HG03103 (cell line): ENCODE data around the gene TMEM213.

Experiments
- ATAC-seq: cut with Tn5 transposase; IDR thresholded peaks from one replicate; pipeline ENCODE4 v1.9.1; 2021; ENCODE audit warnings: low read depth; ENCODE audit not compliant: unreplicated experiment

The TMEM213 gene

DNA sequence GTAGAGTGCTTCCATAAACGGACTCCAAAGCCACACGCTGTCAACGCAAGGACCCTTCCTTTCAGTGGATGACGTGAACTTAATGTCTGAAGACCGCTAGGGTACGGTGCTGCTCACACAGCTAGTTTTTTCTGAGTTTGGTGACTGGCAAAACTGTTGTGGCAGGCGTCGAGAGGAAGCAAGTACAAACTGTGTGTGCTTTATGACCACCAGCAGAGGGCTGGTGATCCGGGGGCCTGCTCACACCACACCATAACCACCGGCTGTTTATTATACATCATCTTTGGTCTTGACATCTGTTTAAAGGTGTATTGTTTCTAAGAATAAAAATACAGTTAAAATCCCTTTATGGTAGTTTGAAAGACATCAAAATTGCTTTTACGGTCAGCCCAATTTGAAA lies 37.3 kb downstream of the TMEM213 start:
- ATAC-seq: no peak

DNA sequence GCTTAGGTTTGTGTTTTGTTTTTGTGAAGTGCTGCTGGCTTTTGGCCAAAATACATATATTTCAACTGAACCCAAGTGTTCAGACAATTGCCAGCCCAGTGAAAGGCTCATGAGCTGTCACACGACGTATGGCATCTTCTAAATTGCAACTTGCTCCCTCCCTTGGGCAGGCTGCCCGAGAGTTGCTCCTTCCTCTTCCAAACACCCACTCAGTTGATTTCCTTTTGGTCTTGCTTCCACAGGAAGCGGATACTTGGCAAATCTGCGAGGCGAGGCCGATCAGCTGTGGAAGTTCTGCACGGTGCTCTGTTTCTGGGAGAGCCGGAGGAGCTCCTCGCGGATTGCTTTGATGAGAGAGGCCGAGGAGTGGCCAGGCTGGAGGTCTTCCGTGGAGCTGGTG lies 39.8 kb downstream of the TMEM213 start:
- no peak for ATAC-seq

DNA sequence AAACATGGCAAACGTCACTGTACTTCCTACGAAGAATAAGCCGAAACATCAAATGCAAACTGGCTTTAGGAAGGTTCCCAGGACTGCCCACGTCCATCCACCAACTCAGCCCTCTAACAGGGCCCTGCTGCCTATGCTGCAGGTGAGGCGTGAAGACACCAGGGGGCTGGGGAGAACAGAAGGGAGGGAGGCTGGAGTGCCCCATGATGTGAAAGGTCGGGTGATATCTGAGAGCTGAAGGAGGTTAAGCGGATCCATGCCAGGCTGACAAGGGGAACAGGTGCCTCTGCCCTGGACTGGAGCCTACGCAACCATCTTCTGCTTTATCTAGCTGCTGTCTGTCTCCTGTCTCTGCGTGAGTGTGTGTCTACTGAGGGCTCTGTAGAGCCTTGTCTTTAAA lies 40.4 kb downstream of the TMEM213 start:
- ATAC-seq: no peak

DNA sequence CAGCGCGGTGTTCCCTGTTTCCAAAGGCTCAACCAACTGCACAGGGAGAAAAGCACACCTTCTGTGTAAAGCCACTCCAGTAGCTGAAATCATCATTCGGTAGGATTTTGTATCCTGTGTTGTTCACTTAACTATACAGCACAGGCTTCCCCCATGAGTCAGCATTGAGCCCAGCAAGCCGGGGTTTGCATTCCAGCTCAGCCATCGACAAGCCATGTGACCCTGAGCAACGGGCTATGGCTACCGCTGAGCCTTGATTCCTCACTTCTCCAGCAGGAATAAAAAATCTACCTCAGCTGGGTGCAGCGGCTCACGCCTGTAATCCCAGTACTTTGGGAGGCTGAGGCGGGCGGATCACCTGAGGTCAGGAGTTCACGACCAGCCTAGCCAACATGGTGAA lies 44.3 kb downstream of the TMEM213 start:
- ATAC-seq: no peak

DNA sequence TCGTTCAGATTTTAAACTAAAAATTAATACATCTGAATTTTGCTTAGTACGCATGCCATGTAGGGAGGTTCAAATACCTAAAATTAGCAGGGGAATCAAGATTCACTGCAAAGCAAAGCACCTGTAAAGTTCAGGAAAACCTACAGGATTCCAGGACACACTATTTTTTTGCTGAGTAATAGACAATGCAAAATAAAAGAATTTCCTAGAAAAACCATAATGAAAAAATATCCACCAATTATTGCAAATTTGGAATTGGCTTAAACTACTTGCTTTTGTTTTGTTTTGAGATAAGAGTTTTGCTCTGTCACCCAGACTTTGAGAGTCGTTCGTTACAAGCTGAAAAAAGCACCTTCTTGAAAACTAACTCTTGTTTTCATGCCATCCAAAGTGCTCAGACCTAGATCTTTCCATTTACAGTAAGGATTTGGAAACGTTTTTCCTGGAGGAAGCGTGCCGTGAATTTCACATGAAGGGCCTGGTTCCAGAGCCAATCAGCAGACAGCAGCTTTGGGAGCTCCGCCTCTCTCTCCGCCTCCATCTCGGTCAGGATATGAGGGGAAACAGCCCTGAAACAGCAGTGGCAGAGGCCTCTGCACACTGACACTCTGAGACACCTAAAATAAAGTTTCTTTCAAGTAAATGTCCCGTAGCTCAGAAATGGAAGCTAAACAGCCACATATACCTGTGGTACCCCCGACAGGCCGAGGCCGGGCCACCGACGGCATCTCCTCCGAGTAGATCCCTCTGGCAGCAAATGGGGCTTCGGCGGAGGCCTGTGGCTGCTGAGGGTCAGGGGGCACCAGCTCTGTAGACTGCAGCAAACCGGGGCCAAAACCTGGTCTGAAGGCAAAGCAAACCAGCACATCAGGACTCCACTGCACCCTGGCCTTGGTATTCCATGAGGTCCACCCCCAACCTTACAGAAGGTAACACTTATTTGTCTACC lies 46.1 kb downstream of the TMEM213 start:
- ATAC-seq: no peak

DNA sequence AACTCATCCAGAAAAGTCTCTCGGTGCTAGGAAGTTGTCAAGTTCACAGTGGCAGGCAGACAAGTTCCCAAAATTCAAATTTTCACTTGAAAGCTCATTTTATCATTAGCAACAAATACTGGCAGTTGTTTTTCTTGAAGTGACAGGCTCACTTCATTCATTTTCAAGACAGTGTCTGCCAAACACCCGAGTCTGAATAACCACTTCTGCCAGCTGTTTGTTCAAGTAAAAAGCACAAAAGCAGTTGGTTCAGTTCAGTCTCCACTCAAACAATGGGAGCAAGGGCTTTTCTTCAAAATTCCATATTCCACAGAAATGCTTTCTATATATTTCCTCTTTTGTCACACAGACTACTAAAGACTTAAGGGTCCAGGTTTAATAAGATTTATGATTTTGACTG lies 47.9 kb downstream of the TMEM213 start:
- ATAC-seq: no peak

DNA sequence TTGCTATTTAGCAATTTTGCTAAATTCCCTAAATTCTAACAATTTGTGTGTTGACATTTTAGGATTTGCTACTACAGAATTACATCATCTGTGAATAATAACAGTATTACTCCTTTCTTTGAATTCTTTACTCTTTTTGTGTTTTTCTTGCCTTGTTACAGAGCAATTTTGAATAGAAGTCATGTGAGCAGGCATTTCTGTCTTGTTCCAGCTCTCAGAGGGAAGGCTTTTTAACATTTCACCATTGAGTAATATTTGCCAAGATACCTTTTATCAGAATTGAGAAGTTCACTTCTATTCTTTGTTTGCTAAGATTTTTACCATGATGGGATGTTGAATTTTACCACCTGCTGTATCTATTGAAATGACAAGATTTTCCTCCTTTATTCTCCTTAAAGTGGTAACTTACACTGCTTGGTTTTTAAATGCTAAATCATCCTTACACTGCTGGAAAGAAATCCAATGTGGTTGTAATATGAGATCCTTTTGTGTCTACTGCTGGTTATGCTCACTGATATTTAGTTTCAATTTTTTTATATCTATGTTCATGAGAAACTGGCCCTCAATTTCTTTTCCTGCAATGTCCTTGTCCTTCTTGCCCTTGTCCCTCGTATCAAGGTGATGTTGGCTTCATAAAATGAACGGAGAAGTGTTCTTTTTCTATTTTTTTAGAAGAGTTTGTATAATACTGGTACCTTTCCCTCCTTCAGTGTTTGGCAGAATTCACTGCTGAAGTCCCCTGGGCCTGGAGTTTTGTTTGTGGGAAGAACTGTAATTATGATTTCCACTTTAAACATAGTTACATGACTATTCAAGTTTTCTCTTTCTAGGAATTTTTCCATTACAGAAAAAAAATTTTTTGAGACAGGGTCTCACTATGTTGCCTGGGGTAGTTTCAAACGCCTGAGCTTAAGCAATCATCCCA lies 50.5 kb downstream of the TMEM213 start:
- ATAC-seq: no peak

DNA sequence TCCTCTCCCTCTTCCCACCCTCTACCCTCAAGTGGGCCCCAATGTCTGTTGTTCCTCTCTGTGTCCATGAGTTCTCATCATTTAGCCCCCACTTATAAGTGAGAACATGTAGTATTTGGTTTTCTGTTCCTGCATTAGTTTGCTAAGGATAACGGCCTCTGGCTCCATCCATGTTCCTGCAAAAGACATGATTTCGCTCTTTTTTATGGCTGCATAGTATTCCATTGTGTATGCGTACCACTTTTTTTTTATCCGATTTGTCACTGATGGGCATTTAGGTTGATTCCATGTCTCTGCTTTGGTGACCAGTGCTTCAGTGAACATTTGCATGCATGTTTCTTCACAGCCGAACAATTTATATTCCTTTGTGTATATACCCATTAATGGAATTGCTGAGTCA lies 51.9 kb downstream of the TMEM213 start:
- ATAC-seq: no peak

DNA sequence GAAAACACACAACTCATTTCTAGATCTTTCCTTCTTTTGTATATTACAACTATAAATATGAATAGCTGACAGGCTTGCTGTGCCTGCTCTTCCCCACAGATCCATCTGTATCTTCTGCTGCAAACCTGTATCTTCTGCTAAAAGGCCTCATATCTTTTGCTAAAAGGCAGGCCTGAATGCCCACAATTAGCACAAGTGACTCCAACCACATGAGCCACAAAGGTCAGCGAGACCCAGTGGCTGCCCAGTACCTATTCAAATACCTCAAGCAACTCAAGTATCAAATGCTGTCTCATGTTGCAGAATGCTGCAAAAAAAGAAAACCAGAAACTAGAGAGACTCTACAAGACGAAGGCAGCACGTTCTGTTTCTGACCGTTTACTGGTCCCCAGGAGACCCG lies 54.7 kb downstream of the TMEM213 start:
- no peak for ATAC-seq

DNA sequence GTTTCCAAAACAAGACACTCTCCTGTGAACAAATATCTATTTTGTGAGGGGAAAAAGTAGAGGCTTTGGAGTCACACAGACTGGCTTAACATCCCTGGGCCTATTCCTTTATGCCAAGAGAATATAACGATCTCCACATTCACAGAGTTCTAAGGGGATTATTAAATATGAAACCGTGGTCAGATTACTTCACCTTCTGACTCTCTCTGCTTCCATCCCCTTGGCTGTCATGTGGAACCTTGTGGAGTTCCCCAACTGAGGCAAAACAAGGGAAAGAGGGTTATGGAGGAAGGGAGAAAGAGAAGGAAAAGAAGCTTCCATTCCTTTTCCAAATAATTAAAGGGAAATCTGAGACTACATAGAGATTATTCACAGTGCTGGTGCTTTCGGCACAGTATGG lies 55.7 kb downstream of the TMEM213 start:
- ATAC-seq: no peak

DNA sequence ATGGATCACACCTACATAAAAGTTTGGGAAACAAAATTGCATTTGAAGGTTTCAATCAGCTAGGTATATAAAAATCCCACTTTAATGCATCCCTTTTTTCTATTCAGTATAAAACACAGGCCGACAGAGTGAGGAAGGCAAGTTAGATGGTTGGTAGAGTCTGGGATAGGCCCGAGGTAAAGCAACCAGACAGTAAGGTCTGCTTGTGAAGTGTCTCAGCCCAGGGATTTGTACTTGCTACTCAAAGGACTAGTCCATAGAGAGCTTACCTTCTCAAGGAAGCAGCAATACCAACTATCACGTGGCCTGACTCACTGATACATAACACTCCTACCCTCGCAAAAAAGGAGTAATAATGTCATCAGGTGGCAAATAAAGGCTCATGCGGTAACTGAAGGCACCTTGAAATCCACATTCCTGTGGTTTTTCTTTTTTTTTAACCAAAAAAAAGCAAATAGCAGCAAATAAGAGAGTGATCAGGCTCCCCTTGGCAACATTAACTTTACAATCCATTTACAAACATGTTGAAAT lies 56.4 kb downstream of the TMEM213 start:
- ATAC-seq: no peak

DNA sequence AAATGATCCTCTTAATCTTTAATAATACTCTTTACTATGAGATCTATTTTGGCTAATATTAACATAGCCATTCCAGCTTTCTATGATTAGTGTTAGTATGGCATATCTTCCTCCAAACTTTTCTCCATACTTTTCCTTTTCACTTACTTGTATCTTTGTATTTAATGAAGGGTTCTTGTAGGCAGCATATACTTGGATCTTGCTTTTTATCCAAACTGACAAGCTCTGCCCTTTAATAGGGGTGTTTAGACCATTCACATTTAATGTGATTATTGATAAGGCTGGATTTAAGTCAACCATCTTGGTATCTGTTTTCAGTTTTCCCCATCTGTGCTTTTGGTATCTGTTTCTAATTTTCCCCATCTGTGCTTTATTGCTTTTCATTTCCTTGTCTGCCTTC lies 59.9 kb downstream of the TMEM213 start:
- no peak for ATAC-seq

DNA sequence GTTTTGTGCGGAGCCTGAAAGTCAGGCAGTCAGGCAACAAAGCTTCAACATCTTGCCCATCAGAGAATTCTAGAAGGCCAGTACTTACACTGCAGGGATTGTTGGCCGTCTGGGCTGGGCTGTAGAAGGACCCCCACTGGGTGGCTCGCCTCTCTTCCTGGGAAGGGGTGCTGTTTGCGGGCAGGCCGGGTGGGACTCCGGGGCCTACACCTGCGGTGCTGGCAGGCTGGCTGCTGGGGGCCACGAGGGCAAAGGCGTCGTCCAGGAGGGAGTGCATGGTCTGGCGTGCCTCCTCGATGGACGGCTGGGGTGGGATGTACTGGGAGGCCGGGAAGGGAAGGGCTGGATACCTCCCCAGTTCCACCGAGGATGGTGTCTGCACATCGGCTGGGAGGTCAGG lies 63.3 kb downstream of the TMEM213 start:
- ATAC-seq: no peak

DNA sequence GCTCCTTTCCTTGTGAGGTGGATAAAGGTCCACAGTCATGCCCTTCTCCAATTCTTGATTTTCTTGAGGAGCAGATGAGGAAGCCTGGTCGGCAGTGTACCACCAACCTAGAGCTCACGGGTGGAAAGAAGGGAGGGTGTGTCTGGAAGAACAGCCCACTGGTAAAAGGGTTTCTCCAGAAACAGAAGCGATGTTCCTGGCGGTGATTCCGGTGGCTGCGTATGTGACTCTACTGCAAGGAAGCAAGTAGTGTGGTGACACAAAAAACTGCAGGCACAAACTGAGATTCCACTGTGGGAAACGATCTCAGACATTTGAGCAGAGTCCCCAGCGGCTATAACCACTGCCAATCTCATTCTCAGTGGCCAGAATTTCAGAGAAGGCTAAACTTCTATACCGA lies 66.1 kb downstream of the TMEM213 start:
- no peak for ATAC-seq

DNA sequence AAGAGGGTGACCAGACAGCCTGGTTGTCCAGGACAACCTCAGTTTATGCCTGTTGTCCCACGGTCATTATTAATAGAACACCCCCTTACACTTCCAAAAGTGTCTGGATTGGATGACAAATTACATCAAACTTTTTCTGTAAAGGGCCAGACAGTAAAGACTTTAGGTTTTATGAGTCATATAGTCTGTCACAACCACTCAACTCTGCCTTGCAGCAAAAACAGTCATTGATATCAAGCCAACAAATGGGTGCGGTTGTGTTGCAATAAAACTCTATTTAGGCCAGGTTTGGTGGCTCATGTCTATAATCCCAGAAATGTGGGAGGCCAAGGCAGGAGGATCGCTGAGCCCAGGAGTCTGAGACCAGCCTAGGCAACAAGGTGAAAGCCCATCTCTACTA lies 66.9 kb downstream of the TMEM213 start:
- no peak for ATAC-seq

DNA sequence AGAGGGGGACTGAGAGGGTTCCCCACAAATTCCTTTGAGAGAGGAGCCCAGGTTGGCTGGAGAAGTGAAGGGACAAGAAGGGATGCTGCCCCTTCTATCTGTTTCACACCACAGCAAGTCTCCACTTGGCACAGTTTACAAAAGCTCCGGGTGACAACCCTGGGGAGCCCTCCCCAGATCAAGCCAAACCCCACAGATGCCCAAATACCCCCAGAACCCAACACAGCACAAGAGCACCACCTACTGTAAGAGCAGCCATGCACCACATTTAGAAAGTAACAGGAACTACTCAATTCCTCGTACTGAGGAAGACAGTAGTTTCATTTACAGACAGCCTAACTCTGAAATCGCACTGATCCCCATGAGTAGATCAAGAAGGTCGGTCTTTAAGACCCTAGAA lies 68.0 kb downstream of the TMEM213 start:
- ATAC-seq: no peak

DNA sequence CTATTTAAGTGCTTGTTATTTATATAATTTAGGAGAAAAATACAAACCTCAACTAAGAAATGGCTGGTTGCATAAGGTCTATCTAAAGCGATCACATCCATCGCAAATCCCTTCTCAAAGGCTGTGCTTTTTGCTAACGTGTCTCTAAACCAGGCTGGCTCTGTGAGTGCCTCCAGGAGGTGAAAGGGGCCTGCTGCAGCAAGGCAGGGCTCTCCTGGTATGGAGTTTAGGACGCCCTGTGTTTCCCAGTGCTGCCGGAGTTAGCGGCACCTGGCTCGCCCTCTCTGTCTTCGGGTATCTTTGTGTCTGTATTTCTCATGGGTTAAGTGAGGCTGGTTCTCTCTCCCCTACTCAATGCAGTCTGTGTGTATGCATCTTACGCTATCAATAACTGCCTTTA lies 68.6 kb downstream of the TMEM213 start:
- no peak for ATAC-seq

DNA sequence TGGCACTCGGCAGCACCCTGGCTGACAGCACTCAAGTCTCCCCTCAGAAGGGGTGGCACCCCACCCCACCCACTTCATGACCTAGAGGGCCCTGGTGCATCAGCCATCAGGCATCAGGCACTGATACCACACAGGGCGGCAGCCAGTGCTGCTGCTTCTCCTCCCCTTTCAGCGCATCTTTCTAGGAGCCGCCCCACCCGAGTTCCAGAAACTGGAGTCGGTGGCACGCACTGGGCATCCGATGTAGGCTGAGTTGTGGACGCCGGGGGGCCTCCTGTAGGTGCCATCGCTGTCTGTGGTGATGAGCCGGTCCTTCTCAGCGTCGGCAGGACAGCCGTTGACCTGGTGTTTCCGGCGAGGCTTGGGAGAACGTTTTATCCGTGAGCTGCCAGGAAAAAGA lies 70.0 kb downstream of the TMEM213 start:
- ATAC-seq: no peak

DNA sequence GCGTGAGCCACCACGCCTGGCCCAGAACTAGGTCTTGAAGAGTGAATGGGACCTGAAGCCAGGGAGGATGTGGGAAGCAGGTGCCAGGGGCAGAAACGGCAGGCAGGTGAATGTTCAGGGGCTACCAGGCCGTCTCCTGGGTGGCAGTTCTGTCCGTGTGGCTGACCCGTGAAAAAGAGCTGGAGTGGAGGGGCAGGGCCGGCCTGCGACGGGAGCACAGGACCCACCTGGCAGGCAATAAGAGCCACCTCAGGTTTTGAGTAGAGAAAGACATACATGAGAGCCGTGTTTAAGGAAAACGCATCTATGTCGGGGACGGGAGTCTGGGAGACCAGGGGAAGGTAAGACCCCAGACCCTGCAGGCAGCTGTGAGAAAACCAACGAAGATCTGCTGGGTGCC lies 70.9 kb downstream of the TMEM213 start:
- no peak for ATAC-seq

DNA sequence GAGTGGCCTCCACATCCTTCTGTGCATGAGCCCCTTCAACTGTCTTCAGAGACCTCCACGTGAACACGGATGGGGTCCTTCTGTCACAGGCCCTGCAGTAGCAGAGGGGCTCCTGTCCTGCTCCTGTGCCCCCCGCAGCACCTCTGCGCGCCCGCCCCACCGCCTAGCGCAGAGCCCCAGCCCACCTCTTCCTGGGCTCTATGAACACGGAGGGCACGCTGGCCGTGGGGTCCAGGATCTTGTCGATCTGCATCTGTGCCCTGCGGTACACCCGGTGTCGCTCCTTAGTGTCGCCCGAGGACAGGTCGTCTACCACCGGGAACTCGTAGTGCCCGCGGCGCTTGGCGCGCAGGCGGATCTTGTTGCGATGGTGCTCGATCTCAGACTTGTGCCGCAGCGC lies 71.6 kb downstream of the TMEM213 start:
- ATAC-seq: no peak

DNA sequence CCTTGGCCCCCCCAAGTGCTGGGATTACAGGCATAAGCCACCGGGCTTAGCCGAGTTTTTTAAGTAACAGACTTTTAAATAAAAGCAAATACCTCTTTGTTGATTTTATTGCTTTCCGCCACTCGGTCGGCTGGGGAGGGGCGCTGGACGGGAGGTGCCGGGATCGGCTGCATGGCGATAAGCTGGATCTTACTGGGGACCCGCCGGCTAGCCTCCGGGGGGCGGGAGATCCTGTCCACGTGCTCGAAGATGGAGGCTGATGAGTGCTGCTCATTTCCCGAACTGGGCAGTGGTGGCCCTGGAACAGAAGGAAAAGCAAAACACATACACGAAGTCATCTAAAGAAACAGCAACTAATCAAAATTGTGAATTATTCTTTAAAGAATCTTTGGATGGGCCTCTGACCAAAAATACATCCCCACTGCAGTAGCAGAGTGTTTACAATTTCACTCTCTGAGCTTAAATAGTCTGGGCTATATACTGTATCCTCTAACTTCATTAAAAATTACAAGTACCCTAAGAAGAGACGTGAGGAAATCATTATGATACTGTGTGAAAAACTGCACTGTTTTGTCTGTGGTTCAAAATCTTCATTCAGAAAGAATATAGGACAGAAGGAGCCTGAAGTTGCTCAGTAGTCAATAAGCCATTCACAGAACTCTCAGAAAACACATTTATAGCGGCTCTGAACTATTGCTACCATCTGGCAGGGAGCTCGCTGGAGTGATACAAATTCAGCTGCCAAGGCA lies 73.4 kb downstream of the TMEM213 start:
- no peak for ATAC-seq
